Measurements from ENCODE around the gene LRIT1. TPM values are rescaled to one million over a fixed set of nuclear protein-coding genes. Genes with fewer than 3 reads are reported as not detected.
A peak's percentile ranks its signal among the peaks of the same experiment; 100 is the strongest.

Gene LRIT1, protein sequence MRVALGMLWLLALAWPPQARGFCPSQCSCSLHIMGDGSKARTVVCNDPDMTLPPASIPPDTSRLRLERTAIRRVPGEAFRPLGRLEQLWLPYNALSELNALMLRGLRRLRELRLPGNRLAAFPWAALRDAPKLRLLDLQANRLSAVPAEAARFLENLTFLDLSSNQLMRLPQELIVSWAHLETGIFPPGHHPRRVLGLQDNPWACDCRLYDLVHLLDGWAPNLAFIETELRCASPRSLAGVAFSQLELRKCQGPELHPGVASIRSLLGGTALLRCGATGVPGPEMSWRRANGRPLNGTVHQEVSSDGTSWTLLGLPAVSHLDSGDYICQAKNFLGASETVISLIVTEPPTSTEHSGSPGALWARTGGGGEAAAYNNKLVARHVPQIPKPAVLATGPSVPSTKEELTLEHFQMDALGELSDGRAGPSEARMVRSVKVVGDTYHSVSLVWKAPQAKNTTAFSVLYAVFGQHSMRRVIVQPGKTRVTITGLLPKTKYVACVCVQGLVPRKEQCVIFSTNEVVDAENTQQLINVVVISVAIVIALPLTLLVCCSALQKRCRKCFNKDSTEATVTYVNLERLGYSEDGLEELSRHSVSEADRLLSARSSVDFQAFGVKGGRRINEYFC
- not detected for total RNA-seq
- long read RNA-seq: 0 reads

DNA sequence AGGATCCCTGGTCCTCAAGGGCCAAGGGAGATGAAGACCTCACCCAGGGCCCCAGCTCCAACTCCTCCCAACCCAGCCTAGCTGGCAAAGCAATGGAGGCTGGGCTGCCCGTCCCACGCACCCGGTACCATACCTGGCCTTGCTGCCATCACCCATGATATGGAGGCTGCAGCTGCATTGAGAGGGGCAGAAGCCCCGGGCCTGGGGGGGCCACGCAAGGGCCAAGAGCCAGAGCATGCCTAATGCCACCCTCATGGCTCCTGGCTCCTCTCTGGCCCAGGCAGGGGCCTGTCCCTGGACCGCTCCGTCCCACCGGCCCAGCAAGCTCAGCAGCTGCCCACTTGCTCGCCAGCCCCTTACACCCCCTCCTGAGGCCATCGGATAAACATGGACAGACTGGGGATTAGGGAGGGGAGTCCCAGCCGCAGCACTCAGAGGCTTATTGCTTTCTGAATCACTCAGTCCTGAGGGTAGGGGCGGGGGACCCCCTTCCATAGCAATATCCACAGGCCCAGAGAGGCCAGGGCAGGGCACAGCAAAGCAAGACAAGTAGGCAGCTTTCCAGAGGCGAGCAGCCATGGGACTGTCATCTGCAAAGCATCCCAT, at the start of gene LRIT1:
Gene LRIT1, minus strand, starts transcription at position 362 of the 606 bp plus-strand sequence. Its CDS starts 107 bp downstream, at position 255.
- no peak within 1 kb of the TSS for H3K27ac ChIP-seq
- no peaks in the 10 kb centered on the region for H3K36me3 ChIP-seq
- no peaks in the 10 kb centered on the region for H3K4me1 ChIP-seq
- WGBS (ENCODE audit: insufficient coverage, low coverage, low lambda C conversion rate, missing lambda C conversion rate): 72% methylated on average over 10 of the region's 13 CpGs
- ATAC-seq (no peak), DNase-seq (no peak)
- no peak within 1 kb of the TSS for H3K4me3 ChIP-seq
- no peaks in the 10 kb centered on the region for H3K27me3 ChIP-seq
- intact Hi-C loops (cut with DNase I): no loop called here
- TF ChIP-seq, protein P1, sequence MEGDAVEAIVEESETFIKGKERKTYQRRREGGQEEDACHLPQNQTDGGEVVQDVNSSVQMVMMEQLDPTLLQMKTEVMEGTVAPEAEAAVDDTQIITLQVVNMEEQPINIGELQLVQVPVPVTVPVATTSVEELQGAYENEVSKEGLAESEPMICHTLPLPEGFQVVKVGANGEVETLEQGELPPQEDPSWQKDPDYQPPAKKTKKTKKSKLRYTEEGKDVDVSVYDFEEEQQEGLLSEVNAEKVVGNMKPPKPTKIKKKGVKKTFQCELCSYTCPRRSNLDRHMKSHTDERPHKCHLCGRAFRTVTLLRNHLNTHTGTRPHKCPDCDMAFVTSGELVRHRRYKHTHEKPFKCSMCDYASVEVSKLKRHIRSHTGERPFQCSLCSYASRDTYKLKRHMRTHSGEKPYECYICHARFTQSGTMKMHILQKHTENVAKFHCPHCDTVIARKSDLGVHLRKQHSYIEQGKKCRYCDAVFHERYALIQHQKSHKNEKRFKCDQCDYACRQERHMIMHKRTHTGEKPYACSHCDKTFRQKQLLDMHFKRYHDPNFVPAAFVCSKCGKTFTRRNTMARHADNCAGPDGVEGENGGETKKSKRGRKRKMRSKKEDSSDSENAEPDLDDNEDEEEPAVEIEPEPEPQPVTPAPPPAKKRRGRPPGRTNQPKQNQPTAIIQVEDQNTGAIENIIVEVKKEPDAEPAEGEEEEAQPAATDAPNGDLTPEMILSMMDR (IDR thresholded peaks at IDR 0.05): no peak
- TF ChIP-seq POLR2A (IDR thresholded peaks at IDR 0.05): no peak
- H3K9me3 ChIP-seq: no peaks in the 10 kb centered on the region

DNA sequence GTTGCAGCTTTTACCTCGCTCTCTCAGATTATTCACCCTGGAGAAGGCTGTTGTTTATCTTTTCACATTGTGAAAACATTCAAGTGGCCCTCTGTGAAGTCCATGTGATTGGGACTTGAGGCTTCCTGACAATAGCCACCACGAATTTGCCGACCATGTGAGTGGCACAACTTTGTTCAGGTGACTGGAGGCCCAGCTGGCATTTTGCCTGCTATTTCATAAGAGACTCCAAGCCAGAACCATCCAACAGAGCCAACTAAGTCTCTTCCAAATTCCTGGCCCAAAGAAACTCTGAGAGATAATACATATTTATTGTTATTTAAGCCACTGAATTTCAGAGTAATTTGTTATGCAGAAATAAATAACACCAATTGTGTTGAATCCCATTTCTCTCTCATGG, 48.9 kb upstream of the LRIT1 start:
- Histone ChIP-seq H3K36me3 (no peaks in the 10 kb centered on the region), H3K9me3 (no peaks in the 10 kb centered on the region), H3K4me1 (no peaks in the 10 kb centered on the region), H3K27ac (no peak overlapping the region), H3K4me3 (no peak overlapping the region), H3K27me3 (no peaks in the 10 kb centered on the region)
- DNase-seq (no peak), ATAC-seq (peak in 3 of 4 donors; percentile 37 to 54 (median 51))
- WGBS (ENCODE audit: insufficient coverage, low coverage, low lambda C conversion rate, missing lambda C conversion rate): 26% methylated on average over 3 of the region's 3 CpGs
- TF ChIP-seq, protein P1 (IDR thresholded peaks at IDR 0.05): no peak
- TF ChIP-seq POLR2A (IDR thresholded peaks at IDR 0.05): no peak
- intact Hi-C loops (cut with DNase I): no loop called here

DNA sequence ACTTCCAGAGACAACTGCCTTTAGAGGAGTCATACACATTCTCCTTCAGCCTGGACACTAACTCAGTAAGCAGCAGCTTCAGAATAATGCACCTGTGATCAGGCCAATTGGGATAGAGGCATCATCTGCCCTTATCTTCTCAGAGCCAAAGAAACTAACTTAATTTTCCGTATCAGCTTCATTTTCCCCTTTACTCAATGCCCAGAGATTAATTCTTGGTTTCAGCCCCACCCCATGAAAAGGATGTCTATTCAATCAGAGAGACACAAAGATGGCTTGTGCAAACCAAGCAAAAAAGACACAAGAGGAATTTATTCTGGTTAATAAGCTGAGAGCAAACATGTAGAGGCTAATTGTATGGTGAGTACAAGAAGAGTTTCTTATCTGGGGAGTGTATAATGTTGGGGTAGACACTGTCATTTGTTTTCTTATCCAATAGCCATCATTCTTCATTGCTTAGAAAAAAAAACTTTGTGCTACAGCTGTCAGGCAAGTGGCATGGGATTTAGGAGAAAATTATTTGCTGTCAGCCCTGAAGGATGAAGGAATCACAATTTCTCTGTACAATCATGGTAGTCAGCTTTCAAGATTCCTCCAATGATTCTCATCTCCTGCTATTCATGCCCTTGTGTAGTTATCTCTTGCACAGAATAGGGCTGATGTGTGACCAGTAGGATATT, 48.3 kb upstream of the LRIT1 start:
- no peak for TF ChIP-seq POLR2A (IDR thresholded peaks at IDR 0.05)
- TF ChIP-seq, protein P1 (IDR thresholded peaks at IDR 0.05): no peak
- Histone ChIP-seq H3K4me1 (no peaks in the 10 kb centered on the region), H3K36me3 (no peaks in the 10 kb centered on the region), H3K4me3 (no peak overlapping the region), H3K27ac (no peak overlapping the region), H3K9me3 (no peaks in the 10 kb centered on the region), H3K27me3 (no peaks in the 10 kb centered on the region)
- no peak for ATAC-seq
- no peak for DNase-seq
- intact Hi-C loops (cut with DNase I): no loop called here
- 62% methylated on average over 1 of the region's 1 CpG for WGBS (ENCODE audit: insufficient coverage, low coverage, low lambda C conversion rate, missing lambda C conversion rate)

DNA sequence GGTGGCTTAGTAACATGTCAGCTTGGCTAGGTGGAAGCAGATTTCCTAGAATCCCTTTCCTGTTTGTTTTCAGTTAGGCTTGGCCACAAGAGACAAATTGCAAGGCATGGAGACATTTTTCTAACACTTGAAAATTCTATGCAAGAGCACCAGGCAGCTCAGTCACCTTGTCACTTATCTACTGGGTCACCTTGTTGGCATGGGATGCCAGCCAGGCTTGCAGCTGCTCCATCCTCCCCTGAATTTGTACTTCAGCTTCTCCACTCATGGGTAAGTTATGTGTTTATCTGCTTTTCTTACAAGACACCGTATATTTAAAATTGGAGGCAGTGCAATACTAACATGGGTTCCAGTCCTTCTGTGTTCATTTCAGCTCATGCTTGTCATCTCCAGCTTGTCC, 46.8 kb upstream of the LRIT1 start:
- ATAC-seq: no peak
- H3K27me3 ChIP-seq: no peaks in the 10 kb centered on the region
- H3K27ac ChIP-seq: no peak overlapping the region
- no peak for DNase-seq
- H3K4me3 ChIP-seq: no peak overlapping the region
- WGBS (ENCODE audit: insufficient coverage, low coverage, low lambda C conversion rate, missing lambda C conversion rate): 78% methylated on average over 1 of the region's 1 CpG
- no peaks in the 10 kb centered on the region for H3K4me1 ChIP-seq
- TF ChIP-seq POLR2A (IDR thresholded peaks at IDR 0.05): no peak
- H3K9me3 ChIP-seq: no peaks in the 10 kb centered on the region
- H3K36me3 ChIP-seq: no peaks in the 10 kb centered on the region
- intact Hi-C loops (cut with DNase I): no loop called here
